ENCODE measurements around the gene S100A6.

GRCh38 chr1:153547560-153548551 lies 12.1 kb upstream of the S100A6 start:
- TF ChIP-seq MAX (IDR thresholded peaks at IDR 0.05; ENCODE audit: insufficient read depth, insufficient read length) (no peak), CTCF (IDR thresholded peaks at IDR 0.05; ENCODE audit: extremely low read depth in 1 of 2, insufficient read depth in 1 of 2, low read depth in 1 of 2, low read length in 2 of 2) (no peak), POLR2A (IDR thresholded peaks at IDR 0.05; ENCODE audit: low read depth, low read length) (no peak), JUN (IDR thresholded peaks at IDR 0.05; ENCODE audit: borderline replicate concordance, insufficient read depth, insufficient read length, low read depth) (no peak)
